Measurements from ENCODE around the gene IL16. TPM values are rescaled to one million over a fixed set of nuclear protein-coding genes. Genes with fewer than 3 reads are reported as not detected.

Gene IL16
- polyA plus RNA-seq, 1 donor: 8.1 TPM

DNA sequence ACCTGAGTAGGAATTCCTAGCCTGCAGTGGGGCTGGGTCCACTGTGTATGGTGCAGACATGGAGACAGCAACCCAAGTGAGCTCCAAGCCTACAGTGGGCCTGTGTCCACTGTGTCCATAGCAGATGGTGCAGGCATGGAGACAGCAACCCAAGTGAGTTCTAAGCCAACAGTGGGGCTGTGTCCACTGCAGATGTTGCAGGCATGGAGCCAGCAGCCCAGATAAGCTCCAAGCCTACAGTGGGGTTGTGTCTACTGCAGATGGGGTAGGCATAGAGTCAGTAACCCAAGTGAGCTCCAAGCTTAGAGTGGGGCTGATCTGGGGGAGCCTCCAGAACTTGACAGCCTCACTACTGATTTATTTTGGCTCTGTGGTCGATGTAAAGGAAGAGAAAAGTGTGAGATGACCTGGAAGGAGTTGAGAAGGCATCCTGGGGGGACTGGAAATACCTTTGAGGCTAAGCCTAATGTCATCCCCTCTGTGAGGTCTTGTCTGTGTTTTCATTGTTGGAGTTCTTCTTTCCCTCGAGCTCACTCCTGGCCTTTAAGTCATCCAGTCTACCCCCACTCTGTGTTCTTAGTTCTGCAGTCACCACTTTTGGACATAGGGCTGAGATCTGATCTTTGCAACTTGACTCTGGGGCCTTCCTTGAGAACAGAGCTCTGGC lies 22.4 kb upstream of the IL16 start:
- Histone ChIP-seq H3K27me3 (ENCODE audit: control insufficient read depth, insufficient read depth, low read length) (peaks cover 4% of the 10 kb centered on the region), H3K27ac (ENCODE audit: low read length) (no peak overlapping the region)

GRCh38 chr15:81174792-81175327 lies 21.8 kb upstream of the IL16 start:
- Histone ChIP-seq H3K4me1 (ENCODE audit: control insufficient read depth, insufficient read depth, low read length) (no peaks in the 10 kb centered on the region), H3K4me3 (ENCODE audit: low read length) (no peak overlapping the region), H3K27me3 (ENCODE audit: control insufficient read depth, insufficient read depth, low read length) (peaks cover 5% of the 10 kb centered on the region), H3K9me3 (ENCODE audit: control insufficient read depth, low read depth, low read length) (no peaks in the 10 kb centered on the region), H3K27ac (ENCODE audit: low read length) (no peak overlapping the region), H3K36me3 (ENCODE audit: control insufficient read depth, insufficient read depth, low read length) (no peaks in the 10 kb centered on the region)
- no CpG with 5 or more reads among the region's 1 CpG for WGBS (ENCODE audit: insufficient coverage, low lambda C conversion rate)
- DNase-seq: no peak

More for the DNA sequence above, 22.4 kb upstream of the IL16 start:
- no peak for DNase-seq
- 100% methylated on average over 1 of the region's 2 CpGs for WGBS (ENCODE audit: insufficient coverage, low lambda C conversion rate)
- Histone ChIP-seq H3K4me3 (ENCODE audit: low read length) (no peak overlapping the region), H3K9me3 (ENCODE audit: control insufficient read depth, low read depth, low read length) (no peaks in the 10 kb centered on the region), H3K4me1 (ENCODE audit: control insufficient read depth, insufficient read depth, low read length) (no peaks in the 10 kb centered on the region), H3K36me3 (ENCODE audit: control insufficient read depth, insufficient read depth, low read length) (no peaks in the 10 kb centered on the region)

- H3K9me3 ChIP-seq (ENCODE audit: control insufficient read depth, low read depth, low read length): no peaks in the 10 kb centered on the region
- WGBS (ENCODE audit: insufficient coverage, low lambda C conversion rate): 83% methylated on average over 1 of the region's 1 CpG
- peaks cover 5% of the 10 kb centered on the region for H3K27me3 ChIP-seq (ENCODE audit: control insufficient read depth, insufficient read depth, low read length)
- no peaks in the 10 kb centered on the region for H3K4me1 ChIP-seq (ENCODE audit: control insufficient read depth, insufficient read depth, low read length)
- no peaks in the 10 kb centered on the region for H3K36me3 ChIP-seq (ENCODE audit: control insufficient read depth, insufficient read depth, low read length)
- H3K4me3 ChIP-seq (ENCODE audit: low read length): no peak overlapping the region
- DNase-seq: no peak
- no peak overlapping the region for H3K27ac ChIP-seq (ENCODE audit: low read length)
Observed at GRCh38 chr15:81175496-81175895, 21.2 kb upstream of the IL16 start.

DNA sequence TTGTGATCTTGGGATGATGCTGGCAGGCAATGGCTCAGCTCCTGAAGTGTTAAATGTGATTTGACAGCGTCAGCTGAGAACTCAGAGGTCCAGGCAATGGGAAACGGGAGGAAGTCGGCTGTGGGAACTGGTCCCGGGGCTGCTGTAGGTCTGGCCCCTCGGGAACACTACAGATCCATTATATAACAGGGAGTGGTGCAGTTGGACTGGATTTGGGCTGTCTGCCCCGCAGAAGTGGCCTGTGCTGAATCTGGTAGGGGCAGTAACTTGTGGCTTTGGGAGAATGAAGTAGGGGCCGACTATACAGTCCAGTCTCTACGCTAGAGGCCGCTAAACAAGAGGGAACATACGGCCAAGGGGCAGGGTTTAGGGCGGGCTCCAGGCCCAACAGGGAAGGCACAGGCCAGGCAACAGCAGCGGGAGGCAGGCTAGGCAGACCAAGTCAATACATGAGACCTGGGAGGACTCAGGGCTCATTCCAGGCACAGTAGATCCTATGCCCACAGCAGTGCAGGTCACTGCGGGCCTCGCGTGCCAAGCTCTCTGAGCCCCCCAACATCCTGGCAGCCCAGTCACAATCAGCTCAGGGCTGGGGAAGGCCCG lies 20.3 kb upstream of the IL16 start:
- 80% methylated on average over 1 of the region's 16 CpGs for WGBS (ENCODE audit: insufficient coverage, low lambda C conversion rate)
- Histone ChIP-seq H3K4me1 (ENCODE audit: control insufficient read depth, insufficient read depth, low read length) (no peaks in the 10 kb centered on the region), H3K27me3 (ENCODE audit: control insufficient read depth, insufficient read depth, low read length) (peaks cover 5% of the 10 kb centered on the region), H3K27ac (ENCODE audit: low read length) (no peak overlapping the region), H3K9me3 (ENCODE audit: control insufficient read depth, low read depth, low read length) (no peaks in the 10 kb centered on the region), H3K4me3 (ENCODE audit: low read length) (no peak overlapping the region), H3K36me3 (ENCODE audit: control insufficient read depth, insufficient read depth, low read length) (no peaks in the 10 kb centered on the region)
- no peak for DNase-seq

DNA sequence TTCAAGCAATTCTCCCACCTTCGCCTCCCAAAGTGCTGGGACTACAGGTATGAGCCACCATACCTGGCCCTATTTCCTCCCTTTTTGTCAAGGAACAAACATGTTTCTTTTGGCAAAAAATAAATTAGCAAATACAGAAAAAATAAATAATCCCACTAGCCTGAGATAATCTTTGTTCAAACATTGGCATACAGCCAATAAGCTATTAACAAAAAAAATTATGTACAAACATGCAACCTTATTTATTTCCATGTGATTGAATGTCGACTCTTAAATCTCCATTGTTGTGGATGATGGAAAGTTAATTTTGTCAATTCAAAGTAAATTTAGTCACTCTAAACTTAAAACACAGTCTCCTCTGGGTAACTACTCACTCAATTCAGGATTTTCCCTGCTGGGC lies 18.3 kb upstream of the IL16 start:
- no peaks in the 10 kb centered on the region for H3K4me1 ChIP-seq (ENCODE audit: control insufficient read depth, insufficient read depth, low read length)
- H3K4me3 ChIP-seq (ENCODE audit: low read length): no peak overlapping the region
- DNase-seq: no peak
- peaks cover 9% of the 10 kb centered on the region for H3K27me3 ChIP-seq (ENCODE audit: control insufficient read depth, insufficient read depth, low read length)
- 100% methylated on average over 1 of the region's 2 CpGs for WGBS (ENCODE audit: insufficient coverage, low lambda C conversion rate)
- H3K36me3 ChIP-seq (ENCODE audit: control insufficient read depth, insufficient read depth, low read length): no peaks in the 10 kb centered on the region
- H3K27ac ChIP-seq (ENCODE audit: low read length): no peak overlapping the region
- no peaks in the 10 kb centered on the region for H3K9me3 ChIP-seq (ENCODE audit: control insufficient read depth, low read depth, low read length)

GRCh38 chr15:81181220-81181619 lies 15.5 kb upstream of the IL16 start:
- Histone ChIP-seq H3K36me3 (ENCODE audit: control insufficient read depth, insufficient read depth, low read length) (no peaks in the 10 kb centered on the region), H3K4me1 (ENCODE audit: control insufficient read depth, insufficient read depth, low read length) (no peaks in the 10 kb centered on the region), H3K27ac (ENCODE audit: low read length) (no peak overlapping the region), H3K9me3 (ENCODE audit: control insufficient read depth, low read depth, low read length) (no peaks in the 10 kb centered on the region), H3K4me3 (ENCODE audit: low read length) (no peak overlapping the region), H3K27me3 (ENCODE audit: control insufficient read depth, insufficient read depth, low read length) (peaks cover 12% of the 10 kb centered on the region)
- WGBS (ENCODE audit: insufficient coverage, low lambda C conversion rate): no CpG with 5 or more reads among the region's 3 CpGs
- DNase-seq: no peak

- H3K4me1 ChIP-seq (ENCODE audit: control insufficient read depth, insufficient read depth, low read length): no peaks in the 10 kb centered on the region
- WGBS (ENCODE audit: insufficient coverage, low lambda C conversion rate): 83% methylated on average over 1 of the region's 13 CpGs
- no peak overlapping the region for H3K4me3 ChIP-seq (ENCODE audit: low read length)
- H3K9me3 ChIP-seq (ENCODE audit: control insufficient read depth, low read depth, low read length): no peaks in the 10 kb centered on the region
- peaks cover 12% of the 10 kb centered on the region for H3K27me3 ChIP-seq (ENCODE audit: control insufficient read depth, insufficient read depth, low read length)
- H3K36me3 ChIP-seq (ENCODE audit: control insufficient read depth, insufficient read depth, low read length): no peaks in the 10 kb centered on the region
- H3K27ac ChIP-seq (ENCODE audit: low read length): no peak overlapping the region
- DNase-seq: no peak
Observed at GRCh38 chr15:81182031-81182755, 14.5 kb upstream of the IL16 start.

- no peaks in the 10 kb centered on the region for H3K36me3 ChIP-seq (ENCODE audit: control insufficient read depth, insufficient read depth, low read length)
- WGBS (ENCODE audit: insufficient coverage, low lambda C conversion rate): no CpG with 5 or more reads among the region's 13 CpGs
- no peak overlapping the region for H3K27ac ChIP-seq (ENCODE audit: low read length)
- H3K4me1 ChIP-seq (ENCODE audit: control insufficient read depth, insufficient read depth, low read length): no peaks in the 10 kb centered on the region
- H3K27me3 ChIP-seq (ENCODE audit: control insufficient read depth, insufficient read depth, low read length): peaks cover 12% of the 10 kb centered on the region
- H3K4me3 ChIP-seq (ENCODE audit: low read length): no peak overlapping the region
- no peaks in the 10 kb centered on the region for H3K9me3 ChIP-seq (ENCODE audit: control insufficient read depth, low read depth, low read length)
- DNase-seq: no peak
Observed at GRCh38 chr15:81182756-81183438, 13.8 kb upstream of the IL16 start.

DNA sequence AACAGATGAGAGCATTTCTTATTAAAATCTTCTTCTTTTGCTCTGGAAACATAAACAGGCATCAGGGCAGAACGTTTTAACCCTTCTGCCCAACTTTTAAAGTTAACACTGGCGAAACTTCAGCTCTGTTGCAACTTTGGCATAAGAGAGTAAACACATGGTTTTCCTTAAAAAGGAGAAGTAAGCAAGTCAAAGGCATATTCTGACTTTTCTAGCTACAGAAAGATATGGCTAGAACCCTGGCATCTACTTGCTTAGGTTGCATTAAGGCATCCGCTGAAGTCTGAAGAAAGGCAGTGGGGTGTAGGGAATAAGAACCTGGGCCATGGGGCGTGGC lies 13.3 kb upstream of the IL16 start:
- no peak overlapping the region for H3K27ac ChIP-seq (ENCODE audit: low read length)
- H3K4me3 ChIP-seq (ENCODE audit: low read length): no peak overlapping the region
- no peak for DNase-seq
- H3K9me3 ChIP-seq (ENCODE audit: control insufficient read depth, low read depth, low read length): no peaks in the 10 kb centered on the region
- no peaks in the 10 kb centered on the region for H3K4me1 ChIP-seq (ENCODE audit: control insufficient read depth, insufficient read depth, low read length)
- H3K27me3 ChIP-seq (ENCODE audit: control insufficient read depth, insufficient read depth, low read length): peaks cover 12% of the 10 kb centered on the region
- no peaks in the 10 kb centered on the region for H3K36me3 ChIP-seq (ENCODE audit: control insufficient read depth, insufficient read depth, low read length)
- no CpG with 5 or more reads among the region's 4 CpGs for WGBS (ENCODE audit: insufficient coverage, low lambda C conversion rate)

DNA sequence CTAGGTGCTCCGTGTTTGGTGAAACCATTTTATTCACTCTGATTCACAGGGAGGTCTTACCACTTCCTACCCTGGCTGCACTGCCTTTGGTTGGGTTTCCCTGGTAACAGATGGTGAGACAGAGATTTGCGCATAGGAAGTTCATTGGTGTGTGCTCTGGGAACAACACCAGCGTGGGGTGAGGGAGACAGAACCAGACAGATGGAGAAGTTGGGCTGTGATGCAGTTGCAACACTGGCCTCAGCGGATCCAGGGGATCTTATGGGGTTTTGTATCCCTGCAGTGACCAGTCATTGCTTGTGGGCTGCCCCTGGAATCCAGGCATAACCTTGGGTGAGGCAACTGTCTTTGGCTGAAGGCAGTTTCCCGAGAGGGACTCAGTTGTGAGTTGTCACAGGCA lies 12.5 kb upstream of the IL16 start:
- no peak for DNase-seq
- H3K36me3 ChIP-seq (ENCODE audit: control insufficient read depth, insufficient read depth, low read length): no peaks in the 10 kb centered on the region
- H3K4me1 ChIP-seq (ENCODE audit: control insufficient read depth, insufficient read depth, low read length): no peaks in the 10 kb centered on the region
- WGBS (ENCODE audit: insufficient coverage, low lambda C conversion rate): no CpG with 5 or more reads among the region's 5 CpGs
- no peak overlapping the region for H3K4me3 ChIP-seq (ENCODE audit: low read length)
- H3K9me3 ChIP-seq (ENCODE audit: control insufficient read depth, low read depth, low read length): no peaks in the 10 kb centered on the region
- no peak overlapping the region for H3K27ac ChIP-seq (ENCODE audit: low read length)
- H3K27me3 ChIP-seq (ENCODE audit: control insufficient read depth, insufficient read depth, low read length): peaks cover 12% of the 10 kb centered on the region

Measured in large intestine (tissue), 3 donors.